Measurements from ENCODE around the gene CACNA2D3.

The CACNA2D3 gene

GRCh38 chr3:54863786-54864185, 741.4 kb downstream of the CACNA2D3 start:
- no peak for DNase-seq

GRCh38 chr3:54865316-54865715, 743.0 kb downstream of the CACNA2D3 start:
- no peak for DNase-seq

- no peak for DNase-seq
Observed at GRCh38 chr3:54866251-54866650, 743.9 kb downstream of the CACNA2D3 start.

GRCh38 chr3:54870423-54870822, 748.1 kb downstream of the CACNA2D3 start:
- peak; percentile 75 for DNase-seq

- no peak for DNase-seq
Observed at GRCh38 chr3:54871867-54872266, 749.5 kb downstream of the CACNA2D3 start.

- DNase-seq = no peak
Observed at GRCh38 chr3:54873059-54874010, 751.0 kb downstream of the CACNA2D3 start.

GRCh38 chr3:54874816-54875556, 752.6 kb downstream of the CACNA2D3 start:
- DNase-seq = no peak

GRCh38 chr3:54875596-54876268, 753.4 kb downstream of the CACNA2D3 start:
- DNase-seq = no peak

GRCh38 chr3:54876694-54877093, 754.3 kb downstream of the CACNA2D3 start:
- no peak for DNase-seq

- no peak for DNase-seq
Observed at GRCh38 chr3:54877730-54878129, 755.4 kb downstream of the CACNA2D3 start.

GRCh38 chr3:54878145-54878544, 755.8 kb downstream of the CACNA2D3 start:
- DNase-seq = peak; percentile 49

GRCh38 chr3:54882129-54882833, 759.9 kb downstream of the CACNA2D3 start:
- peak; percentile 66 for DNase-seq

GRCh38 chr3:54888162-54888561, 765.8 kb downstream of the CACNA2D3 start:
- no peak for DNase-seq

- DNase-seq = no peak
Observed at GRCh38 chr3:54888873-54889272, 766.5 kb downstream of the CACNA2D3 start.

GRCh38 chr3:54889731-54890130, 767.4 kb downstream of the CACNA2D3 start:
- DNase-seq = no peak

GRCh38 chr3:54891540-54891897, 769.2 kb downstream of the CACNA2D3 start:
- DNase-seq = peak; percentile 74

GRCh38 chr3:54892168-54892567, 769.8 kb downstream of the CACNA2D3 start:
- DNase-seq = no peak

GRCh38 chr3:54895613-54896012, 773.3 kb downstream of the CACNA2D3 start:
- DNase-seq = no peak

GRCh38 chr3:54897028-54897711, 774.8 kb downstream of the CACNA2D3 start:
- no peak for DNase-seq

- no peak for DNase-seq
Observed at GRCh38 chr3:54899273-54899672, 776.9 kb downstream of the CACNA2D3 start.

GRCh38 chr3:54900838-54901591, 778.7 kb downstream of the CACNA2D3 start:
- peak; percentile 18 for DNase-seq
